NCI-H524 (cell line): ENCODE measurements around the gene TPSD1.
"Not testable (repeated sequence)": the region's sequence is repeated elsewhere in the genome, so short reads cannot be mapped to it uniquely, and the experiment has no call there.

Experiments used
- DNase-seq, 2 experiments: peaks; one replicate each; lab custom pipeline; 2025; lab: John Stamatoyannopoulos, UW

The TPSD1 gene

GRCh38 chr16:1282324-1282973 lies 26.6 kb downstream of the TPSD1 start:
- DNase-seq = no peak

GRCh38 chr16:1283296-1283695 lies 27.4 kb downstream of the TPSD1 start:
- no peak for DNase-seq

- peak in 1 of 2 experiments; percentile 28 for DNase-seq
Observed at GRCh38 chr16:1283996-1284616, 28.2 kb downstream of the TPSD1 start.

GRCh38 chr16:1285669-1286512 lies 30.0 kb downstream of the TPSD1 start:
- peak in 1 of 2 experiments; percentile 26 for DNase-seq

- DNase-seq = no peak
Observed at GRCh38 chr16:1286513-1287094, 30.7 kb downstream of the TPSD1 start.

- peak in 1 of 2 experiments; percentile 25 for DNase-seq
Observed at GRCh38 chr16:1287982-1288670, 32.3 kb downstream of the TPSD1 start.

GRCh38 chr16:1288813-1289476 lies 33.1 kb downstream of the TPSD1 start:
- no peak for DNase-seq

- DNase-seq = no peak
Observed at GRCh38 chr16:1289477-1289866, 33.6 kb downstream of the TPSD1 start.

- no peak for DNase-seq
Observed at GRCh38 chr16:1290063-1290501, 34.2 kb downstream of the TPSD1 start.

- no peak for DNase-seq
Observed at GRCh38 chr16:1290860-1291575, 35.1 kb downstream of the TPSD1 start.

GRCh38 chr16:1291576-1291974 lies 35.7 kb downstream of the TPSD1 start:
- DNase-seq = peak in 1 of 2 experiments; percentile 46

- not testable (repeated sequence) for DNase-seq
Observed at GRCh38 chr16:1292208-1292607, 36.3 kb downstream of the TPSD1 start.

- DNase-seq = not testable (repeated sequence)
Observed at GRCh38 chr16:1292808-1293207, 36.9 kb downstream of the TPSD1 start.

- DNase-seq = no peak
Observed at GRCh38 chr16:1293921-1294656, 38.2 kb downstream of the TPSD1 start.

GRCh38 chr16:1295465-1295864 lies 39.6 kb downstream of the TPSD1 start:
- DNase-seq = no peak

GRCh38 chr16:1296688-1297017 lies 40.8 kb downstream of the TPSD1 start:
- not testable (repeated sequence) for DNase-seq

GRCh38 chr16:1297018-1297696 lies 41.3 kb downstream of the TPSD1 start:
- DNase-seq = no peak

- DNase-seq = no peak
Observed at GRCh38 chr16:1298406-1298805, 42.5 kb downstream of the TPSD1 start.
